Endometrial microvascular endothelial cells (primary cell): ENCODE results near the gene FHL2. TPM values are rescaled to one million over a fixed set of nuclear protein-coding genes. Genes with fewer than 3 reads are reported as not detected.

ENCODE experiments used
- in situ Hi-C: cut with HindIII; loops from 2 replicates; pipeline ENCODE4 v1.10.0; 2017; ENCODE audit warnings: low sequenced_read_pairs, low pct_unique_long_range_greater_than_20kb; ENCODE audit errors: inconsistent ontology term
- total RNA-seq: library from RNA; depleted of rRNA; stranded (reverse); fragments of >200 nt; gene quantifications from one replicate; pipeline ENCODE4 v1.2.3, GENCODE V29; 2015; ENCODE audit errors: inconsistent ontology term

FHL2 gene
- total RNA-seq, 1 donor from 2014 or later: 200 TPM

- in situ Hi-C loops: no loop called here
Observed at GRCh38 chr2:105384861-105385260, 14.0 kb downstream of the FHL2 start.

GRCh38 chr2:105384216-105384615 is 14.6 kb downstream of the FHL2 start:
- in situ Hi-C loops: no loop called here

DNA sequence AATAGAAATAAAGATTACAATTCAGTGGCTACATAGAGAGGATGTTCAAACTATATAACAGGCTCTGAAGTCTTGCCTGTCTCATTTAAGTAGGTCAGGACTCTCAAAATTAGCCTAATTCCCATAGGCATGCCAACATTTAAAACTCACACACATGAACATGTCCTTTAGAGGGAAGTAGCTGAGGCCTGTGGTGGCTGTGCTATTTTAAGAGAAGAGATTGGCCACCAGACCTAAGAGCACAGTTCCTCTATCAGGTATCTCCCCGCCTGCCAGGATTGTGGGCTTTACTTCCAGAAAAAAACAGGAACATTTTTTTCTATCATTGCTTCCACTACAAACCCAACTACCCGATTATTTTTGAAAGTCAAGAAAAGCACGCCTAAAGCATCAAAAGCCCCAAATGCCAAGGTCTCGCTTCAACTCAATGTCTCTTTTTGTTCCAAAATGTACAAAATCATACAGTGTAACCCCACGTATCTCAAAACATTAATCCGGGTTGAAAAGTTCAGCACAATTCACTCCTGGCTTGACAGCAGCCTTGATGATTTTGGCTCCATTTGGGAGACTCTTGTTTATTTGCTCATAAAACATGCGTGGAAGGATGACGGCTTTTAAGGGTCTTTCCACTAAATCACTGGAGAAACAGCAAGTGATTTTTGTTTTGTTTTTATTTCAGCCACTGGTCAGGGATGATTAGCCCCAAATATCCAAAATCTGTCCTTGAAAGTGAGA is 15.3 kb downstream of the FHL2 start:
- in situ Hi-C loops: no loop called here

DNA sequence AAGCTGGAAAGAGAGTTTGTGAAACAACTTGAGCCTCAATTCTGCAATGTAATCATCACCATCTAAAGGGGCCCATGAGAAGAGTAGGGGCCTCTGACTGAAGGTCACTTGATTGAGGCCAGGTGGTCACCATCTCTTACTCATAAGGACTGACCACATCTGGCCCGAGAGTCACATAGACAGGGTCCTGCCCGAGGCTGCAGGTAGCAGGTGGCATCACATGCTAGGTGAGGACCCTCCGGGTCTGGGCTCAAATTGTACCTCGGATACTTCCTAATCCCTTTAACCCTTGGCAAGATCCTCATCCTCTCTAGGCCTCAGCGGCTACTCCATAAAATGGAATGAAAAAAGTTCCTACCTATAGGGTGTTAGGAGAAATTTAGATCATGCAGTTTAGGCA is 16.7 kb downstream of the FHL2 start:
- in situ Hi-C loops: no loop called here

- in situ Hi-C loops: no loop called here
Observed at GRCh38 chr2:105381101-105381668, 17.7 kb downstream of the FHL2 start.

GRCh38 chr2:105380432-105381100 is 18.3 kb downstream of the FHL2 start:
- in situ Hi-C loops: no loop called here

DNA sequence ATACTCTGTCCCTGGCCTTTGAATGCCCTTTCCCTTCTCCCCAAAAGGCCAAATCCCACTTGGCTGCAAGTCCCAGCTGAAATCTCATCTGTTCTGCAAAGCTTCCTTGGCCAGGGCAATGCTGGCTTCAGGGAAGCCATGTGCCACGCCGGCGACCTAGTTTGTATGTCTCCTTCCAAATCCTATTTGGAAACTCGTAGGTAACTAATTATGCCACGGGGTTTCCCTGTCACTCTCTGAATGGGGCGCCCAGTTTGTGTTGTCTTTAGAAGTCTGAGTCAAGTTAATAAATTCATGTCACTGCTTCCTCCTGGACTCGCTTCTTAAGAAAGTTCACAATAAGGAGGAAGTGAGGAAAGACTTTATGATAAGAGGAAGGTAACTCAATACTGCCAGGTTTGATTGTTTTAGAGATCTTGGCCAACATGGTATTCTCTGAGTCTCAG is 19.1 kb downstream of the FHL2 start:
- in situ Hi-C loops: no loop called here

GRCh38 chr2:105378921-105379383 is 19.9 kb downstream of the FHL2 start:
- in situ Hi-C loops: no loop called here

- in situ Hi-C loops: no loop called here
Observed at GRCh38 chr2:105378276-105378840, 20.5 kb downstream of the FHL2 start.

DNA sequence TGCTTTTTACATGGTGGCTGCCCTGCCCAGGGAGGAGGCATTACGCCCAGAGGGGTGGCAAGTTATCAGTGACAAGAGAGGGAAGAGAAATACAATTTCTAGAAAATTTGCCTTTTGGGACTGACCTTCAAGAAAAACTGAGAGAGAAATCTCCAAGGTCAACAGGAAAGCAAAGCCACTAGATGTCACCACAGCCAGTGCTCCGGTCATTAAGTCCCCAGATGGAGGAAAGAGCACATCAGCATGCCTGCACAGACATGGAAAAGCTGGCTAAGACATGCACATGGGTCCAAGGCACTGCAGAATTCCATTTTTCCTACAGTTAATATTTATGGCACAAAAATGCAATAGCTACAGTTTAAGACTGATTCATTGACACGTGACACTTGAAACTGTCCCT is 21.0 kb downstream of the FHL2 start:
- in situ Hi-C loops: no loop called here

DNA sequence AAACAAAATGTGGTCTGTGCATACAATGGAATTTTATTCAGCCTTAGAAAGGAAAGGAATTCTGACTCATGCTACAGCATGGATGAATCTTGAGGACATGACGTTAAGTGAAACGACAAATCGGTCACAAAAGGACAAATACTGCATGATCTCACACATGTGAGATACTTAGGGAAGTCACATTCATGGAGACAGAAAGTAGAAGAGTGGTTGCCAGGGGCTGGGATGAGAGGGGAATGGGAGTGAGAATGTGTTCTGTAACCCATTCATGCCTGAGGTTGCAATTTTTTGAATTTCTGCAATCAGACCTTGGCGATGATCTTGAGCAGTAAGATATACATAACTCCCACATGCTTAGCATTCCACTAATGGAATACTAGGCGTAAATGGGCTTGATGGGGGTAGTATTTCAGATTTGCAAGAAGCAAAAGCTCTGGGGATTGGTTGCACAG is 22.0 kb downstream of the FHL2 start:
- in situ Hi-C loops: no loop called here

DNA sequence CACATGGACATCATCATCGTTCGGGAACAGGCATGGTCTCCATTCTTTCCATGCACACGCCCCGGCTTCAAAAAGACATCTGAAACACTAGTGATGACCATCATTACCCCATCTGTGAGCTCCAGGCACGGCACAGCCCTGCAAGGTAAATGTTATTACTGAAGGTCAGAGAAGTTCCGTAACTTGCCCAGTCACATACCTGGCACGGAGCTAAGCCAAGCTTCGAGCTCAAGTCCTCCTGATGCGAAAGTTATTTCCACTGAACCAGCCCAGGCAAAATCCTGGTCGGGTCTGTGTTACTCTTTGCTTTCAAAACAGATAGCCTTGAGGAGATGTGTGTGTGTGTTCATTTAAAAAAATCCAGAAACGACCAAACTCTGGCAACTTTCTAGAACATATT is 22.8 kb downstream of the FHL2 start:
- in situ Hi-C loops: no loop called here

DNA sequence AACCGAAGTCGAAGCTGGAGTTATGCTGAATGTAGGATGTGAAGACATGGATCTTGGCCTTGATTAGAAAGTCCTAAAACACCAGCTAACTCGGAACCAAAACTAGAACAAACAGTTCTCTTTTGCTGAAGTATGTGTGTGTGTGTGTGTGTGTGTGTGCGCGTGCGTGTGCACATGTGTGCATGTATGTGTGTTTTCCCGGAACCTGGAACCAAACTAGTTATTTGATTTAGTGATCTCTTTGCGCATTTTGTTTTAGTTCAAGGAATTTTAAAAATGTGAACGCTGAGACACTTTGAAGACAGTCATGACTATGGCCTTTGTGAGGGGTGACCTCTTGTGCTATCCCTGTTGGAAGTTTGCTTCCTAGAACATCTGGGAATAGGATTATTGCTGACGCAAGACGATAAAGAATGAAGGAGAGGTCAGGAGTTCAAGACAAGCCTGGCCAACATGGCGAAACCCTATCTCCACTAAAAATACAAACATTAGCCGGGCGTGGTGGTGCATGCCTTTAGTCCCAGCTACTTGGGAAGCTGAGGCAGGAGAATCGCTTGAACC is 23.8 kb downstream of the FHL2 start:
- in situ Hi-C loops: no loop called here

DNA sequence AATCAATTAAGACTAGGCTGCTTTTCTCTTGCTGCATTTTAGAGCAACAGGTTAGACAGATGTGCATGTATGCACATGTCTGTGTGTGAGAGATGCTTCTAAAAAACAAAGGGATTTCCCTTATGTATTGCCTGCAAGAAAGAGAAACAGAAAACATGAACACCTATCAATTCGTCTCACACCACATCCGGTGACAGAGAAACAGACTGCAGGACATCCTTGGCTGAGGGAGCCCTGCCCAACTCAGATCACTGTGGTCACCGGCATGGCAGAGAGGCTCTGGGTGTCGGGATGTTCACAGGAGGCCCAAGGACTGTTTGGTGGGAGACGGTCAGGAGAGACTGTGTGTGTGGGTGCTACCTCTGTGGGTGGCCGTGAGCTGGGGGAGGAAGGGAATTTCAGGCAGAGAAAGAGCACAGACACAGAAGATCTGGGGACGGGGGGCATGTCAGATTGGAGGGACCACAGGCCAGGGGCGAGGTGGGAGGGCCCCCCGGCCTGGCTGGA is 24.9 kb downstream of the FHL2 start:
- in situ Hi-C loops: loop anchor here (25.0 kb wide), 1 partner anchor 138 kb away; no protein-coding TSS in a partner anchor

- in situ Hi-C loops: loop anchor here (25.0 kb wide), 1 partner anchor 139 kb away; no protein-coding TSS in a partner anchor
Observed at GRCh38 chr2:105373344-105373781, 25.5 kb downstream of the FHL2 start.

DNA sequence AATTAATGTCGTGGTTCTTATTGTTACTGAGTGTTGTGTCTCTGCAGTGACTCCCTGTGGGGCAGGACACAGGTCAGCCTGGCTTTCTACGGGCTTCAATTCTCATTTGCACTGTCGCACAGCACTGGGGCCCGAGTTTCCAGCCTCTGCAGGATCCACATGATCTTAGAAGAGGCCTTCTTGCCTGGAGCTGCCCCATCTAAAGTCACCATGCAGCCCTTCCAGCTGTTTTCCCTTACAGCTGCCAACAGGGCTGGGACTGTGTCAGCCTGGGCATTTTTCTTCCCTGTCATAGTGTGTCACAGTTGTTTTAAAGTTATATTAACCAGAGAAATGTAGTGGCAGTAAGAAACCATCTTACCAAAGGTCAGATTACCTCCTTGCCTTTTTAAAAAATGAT is 27.0 kb downstream of the FHL2 start:
- in situ Hi-C loops: loop anchor here (25.0 kb wide), 1 partner anchor 140 kb away; no protein-coding TSS in a partner anchor

- in situ Hi-C loops: loop anchor here (25.0 kb wide), 1 partner anchor 141 kb away; no protein-coding TSS in a partner anchor
Observed at GRCh38 chr2:105371156-105371555, 27.7 kb downstream of the FHL2 start.

DNA sequence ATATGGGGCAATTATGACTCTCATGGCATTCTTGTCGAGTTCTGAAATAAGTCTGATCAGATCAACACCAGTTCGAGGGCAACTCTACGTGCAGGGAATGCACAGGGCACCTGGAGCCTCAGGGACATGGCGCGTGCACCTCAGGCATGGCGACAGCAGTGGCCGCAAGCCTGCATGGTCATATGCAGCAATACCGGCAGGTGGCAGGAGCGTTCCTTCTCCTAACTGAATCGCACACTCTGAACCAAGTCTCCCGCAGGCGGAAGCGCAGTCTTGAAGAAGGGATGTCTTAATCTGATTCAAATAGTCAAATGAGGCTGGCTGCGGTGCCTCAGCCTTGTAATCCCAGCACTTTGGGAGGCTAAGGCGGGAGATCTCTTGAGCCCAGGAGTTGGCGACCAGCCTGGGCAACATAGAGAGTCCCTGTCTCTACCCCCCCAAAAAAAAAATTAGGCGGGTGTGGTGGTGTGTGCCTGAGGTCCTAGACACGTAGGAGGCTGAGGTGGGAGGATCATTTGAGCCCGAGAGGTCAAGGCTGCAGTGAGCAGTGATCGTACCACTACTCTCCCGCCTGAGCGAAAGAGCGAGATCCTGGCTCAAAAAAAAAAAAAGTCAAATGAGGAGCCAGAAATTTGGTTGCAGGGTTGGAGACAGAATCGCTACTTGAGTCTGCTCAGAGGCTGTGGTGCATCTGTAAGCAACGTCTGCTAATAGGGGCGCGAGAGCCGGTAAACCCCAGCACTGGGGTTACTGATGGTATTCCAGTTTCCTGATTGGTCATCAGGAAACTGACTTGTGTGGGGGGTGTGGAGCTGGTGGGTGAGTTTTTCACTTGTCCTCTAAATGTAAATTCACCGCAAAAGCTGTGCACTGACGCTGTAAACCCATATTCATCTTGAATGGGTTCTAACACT is 28.8 kb downstream of the FHL2 start:
- in situ Hi-C loops: loop anchor here (25.0 kb wide), 1 partner anchor 142 kb away; no protein-coding TSS in a partner anchor
